ENCODE data around the gene IGSF21.

IGSF21 gene

DNA sequence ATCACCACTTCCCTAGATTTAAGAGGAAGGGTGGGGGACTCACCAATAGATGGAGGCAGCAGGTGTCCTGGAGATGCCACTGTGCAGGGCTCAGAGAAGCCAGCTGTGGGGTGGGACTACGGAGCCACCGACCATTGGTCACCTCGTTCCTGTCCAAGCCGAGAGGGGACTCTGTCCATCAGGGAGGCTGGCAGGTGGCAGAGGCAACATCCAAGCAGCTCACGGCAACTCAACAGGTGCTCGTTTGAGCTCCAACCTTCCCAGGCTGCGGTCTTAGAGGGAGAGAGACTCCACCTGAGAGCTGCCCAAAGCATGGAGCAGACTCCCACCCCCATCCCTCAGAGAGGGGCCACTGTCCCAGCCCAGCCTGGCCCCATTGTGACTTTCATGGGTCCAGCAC lies 71.4 kb downstream of the IGSF21 start:
- Histone ChIP-seq H3K27me3 (ENCODE audit: control insufficient read depth, insufficient read depth, low read length) (peaks cover 3% of the 10 kb centered on the region; the same call in 1 of the 2 replicates), H3K9me3 (ENCODE audit: control insufficient read depth, insufficient read depth, low read depth, low read length) (no peaks in the 10 kb centered on the region), H3K27ac (ENCODE audit: low read depth, low read length) (no peak overlapping the region), H3K4me1 (ENCODE audit: control insufficient read depth, insufficient read depth, low read length) (peaks cover 38% of the 10 kb centered on the region), H3K4me3 (ENCODE audit: low read depth, low read length) (no peak overlapping the region), H3K36me3 (ENCODE audit: control insufficient read depth, insufficient read depth, low read length) (no peaks in the 10 kb centered on the region), H3K9ac (ENCODE audit: low read length) (no peak overlapping the region)

DNA sequence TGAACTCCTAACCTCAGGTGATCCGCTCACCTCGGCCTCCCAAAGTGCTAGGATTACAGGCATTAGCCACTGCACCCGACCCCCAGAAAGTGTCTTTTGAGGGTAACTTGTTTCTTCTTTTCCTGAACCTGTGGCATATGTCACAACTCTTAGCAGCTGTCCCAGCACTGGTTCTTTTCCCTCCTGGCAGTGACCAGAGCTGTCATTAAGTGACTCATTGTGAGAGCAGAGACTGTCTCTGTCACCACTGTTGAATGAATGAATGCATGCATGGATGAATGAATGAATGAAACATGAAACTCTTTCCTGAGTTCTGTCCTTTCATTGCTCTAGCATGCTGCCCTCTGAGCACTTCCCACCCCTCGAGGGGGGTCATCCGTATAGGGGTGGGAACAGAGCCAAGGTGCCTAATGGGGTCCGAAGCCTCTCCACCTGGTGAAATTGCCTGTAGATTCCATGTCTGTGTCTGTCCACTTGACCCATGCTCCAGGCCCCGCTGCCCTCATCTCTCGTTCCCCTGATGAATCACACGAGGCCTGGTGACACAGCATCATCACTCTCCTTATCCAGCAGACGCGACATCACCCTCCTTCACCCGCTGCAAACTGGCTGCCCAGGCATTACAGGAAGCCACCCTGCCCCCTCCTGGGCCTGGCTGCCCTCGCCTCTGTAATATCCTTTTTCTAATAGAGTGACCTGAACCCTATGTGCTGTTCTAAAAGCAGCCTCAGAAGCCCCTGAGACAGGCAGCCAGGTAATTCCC lies 75.0 kb downstream of the IGSF21 start:
- Histone ChIP-seq H3K27ac (ENCODE audit: low read depth, low read length) (no peak overlapping the region), H3K36me3 (ENCODE audit: control insufficient read depth, insufficient read depth, low read length) (no peaks in the 10 kb centered on the region), H3K4me3 (ENCODE audit: low read depth, low read length) (no peak overlapping the region), H3K27me3 (ENCODE audit: control insufficient read depth, insufficient read depth, low read length) (peaks cover 15% of the 10 kb centered on the region), H3K9me3 (ENCODE audit: control insufficient read depth, insufficient read depth, low read depth, low read length) (no peaks in the 10 kb centered on the region), H3K4me1 (ENCODE audit: control insufficient read depth, insufficient read depth, low read length) (peaks cover 8% of the 10 kb centered on the region), H3K9ac (ENCODE audit: low read length) (no peak overlapping the region)

DNA sequence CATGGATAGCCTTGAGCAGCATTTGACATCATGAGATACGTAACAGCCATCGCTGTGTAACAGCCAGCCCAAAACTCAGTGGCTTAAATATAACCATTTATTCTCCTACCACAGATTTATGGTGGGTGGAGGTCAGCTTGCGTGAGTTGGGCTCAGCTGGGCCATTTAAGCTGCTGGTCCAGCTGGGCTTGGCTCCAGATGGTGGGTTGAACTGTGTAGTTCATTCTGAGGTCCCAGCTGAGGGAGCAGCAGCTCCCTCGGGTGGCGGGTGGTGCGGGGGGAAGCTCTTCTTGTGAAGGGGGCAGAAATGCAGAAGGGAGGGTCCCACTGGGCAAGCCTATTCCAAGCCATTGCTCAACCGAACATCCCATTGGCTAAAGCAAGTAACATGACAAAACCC lies 75.9 kb downstream of the IGSF21 start:
- Histone ChIP-seq H3K9me3 (ENCODE audit: control insufficient read depth, insufficient read depth, low read depth, low read length) (no peaks in the 10 kb centered on the region), H3K4me3 (ENCODE audit: low read depth, low read length) (no peak overlapping the region), H3K4me1 (ENCODE audit: control insufficient read depth, insufficient read depth, low read length) (no peaks in the 10 kb centered on the region; the same call in 1 of the 2 replicates), H3K27me3 (ENCODE audit: control insufficient read depth, insufficient read depth, low read length) (peaks cover 15% of the 10 kb centered on the region), H3K36me3 (ENCODE audit: control insufficient read depth, insufficient read depth, low read length) (no peaks in the 10 kb centered on the region), H3K9ac (ENCODE audit: low read length) (no peak overlapping the region), H3K27ac (ENCODE audit: low read depth, low read length) (no peak overlapping the region)

DNA sequence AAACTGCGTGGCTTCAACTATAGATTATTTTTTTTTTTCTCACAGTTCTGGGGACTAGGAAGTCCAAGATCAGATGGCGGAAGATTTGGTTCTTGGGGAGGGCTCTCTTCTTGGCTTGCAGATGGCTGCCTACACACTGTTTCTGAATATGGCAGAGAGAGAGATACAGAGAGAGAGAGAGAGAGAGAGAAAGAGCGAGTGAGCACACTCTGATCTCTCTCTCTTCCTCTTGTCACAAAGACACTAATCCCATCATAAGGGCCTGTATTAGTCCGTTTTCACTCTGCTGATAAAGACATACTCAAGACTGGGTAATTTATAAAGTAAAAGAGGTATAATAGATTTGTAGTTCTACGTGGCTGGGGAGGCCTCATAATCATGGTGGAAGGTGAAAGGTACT lies 79.5 kb downstream of the IGSF21 start:
- Histone ChIP-seq H3K27ac (ENCODE audit: low read depth, low read length) (no peak overlapping the region), H3K4me3 (ENCODE audit: low read depth, low read length) (no peak overlapping the region), H3K9ac (ENCODE audit: low read length) (no peak overlapping the region), H3K27me3 (ENCODE audit: control insufficient read depth, insufficient read depth, low read length) (peaks cover 12% of the 10 kb centered on the region), H3K36me3 (ENCODE audit: control insufficient read depth, insufficient read depth, low read length) (no peaks in the 10 kb centered on the region), H3K9me3 (ENCODE audit: control insufficient read depth, insufficient read depth, low read depth, low read length) (no peaks in the 10 kb centered on the region), H3K4me1 (ENCODE audit: control insufficient read depth, insufficient read depth, low read length) (no peaks in the 10 kb centered on the region; the same call in 1 of the 2 replicates)

DNA sequence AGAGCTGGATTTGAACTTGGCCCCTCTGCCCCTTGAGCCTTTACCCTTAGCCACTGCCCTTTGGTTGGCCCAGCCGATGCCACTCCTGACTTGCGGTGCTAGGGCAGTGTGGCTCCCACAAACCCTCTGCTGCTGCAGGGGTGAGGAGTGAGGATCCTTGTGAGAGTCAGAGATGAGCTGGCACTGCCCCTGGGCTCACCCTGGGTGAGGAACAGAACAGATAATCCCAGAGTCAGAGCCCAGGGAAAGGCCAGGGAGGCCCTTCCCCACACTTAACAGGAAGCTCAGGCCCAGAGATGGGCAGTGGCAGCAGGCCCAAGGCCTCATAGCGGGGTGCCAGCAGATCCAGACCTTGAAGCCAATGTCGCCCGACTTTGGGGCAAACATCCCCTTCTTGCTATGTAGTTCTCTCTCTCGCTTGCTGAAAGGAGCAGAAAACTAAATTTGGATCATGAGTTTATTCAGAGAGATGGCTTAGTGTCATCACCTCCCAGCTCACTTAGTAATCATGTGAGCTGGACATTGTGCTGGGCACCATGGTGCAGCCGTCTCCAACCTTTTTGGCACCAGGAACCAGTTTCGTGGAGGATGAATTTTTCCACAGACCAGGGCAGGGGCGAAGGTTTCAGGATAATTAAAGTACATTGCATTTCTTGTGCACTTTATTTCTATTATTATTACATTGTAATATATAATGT lies 81.4 kb downstream of the IGSF21 start:
- Histone ChIP-seq H3K36me3 (ENCODE audit: control insufficient read depth, insufficient read depth, low read length) (no peaks in the 10 kb centered on the region), H3K4me3 (ENCODE audit: low read depth, low read length) (no peak overlapping the region), H3K4me1 (ENCODE audit: control insufficient read depth, insufficient read depth, low read length) (peaks cover 5% of the 10 kb centered on the region; the same call in 1 of the 2 replicates), H3K27ac (ENCODE audit: low read depth, low read length) (no peak overlapping the region), H3K9me3 (ENCODE audit: control insufficient read depth, insufficient read depth, low read depth, low read length) (no peaks in the 10 kb centered on the region), H3K27me3 (ENCODE audit: control insufficient read depth, insufficient read depth, low read length) (peaks cover 12% of the 10 kb centered on the region), H3K9ac (ENCODE audit: low read length) (no peak overlapping the region)

DNA sequence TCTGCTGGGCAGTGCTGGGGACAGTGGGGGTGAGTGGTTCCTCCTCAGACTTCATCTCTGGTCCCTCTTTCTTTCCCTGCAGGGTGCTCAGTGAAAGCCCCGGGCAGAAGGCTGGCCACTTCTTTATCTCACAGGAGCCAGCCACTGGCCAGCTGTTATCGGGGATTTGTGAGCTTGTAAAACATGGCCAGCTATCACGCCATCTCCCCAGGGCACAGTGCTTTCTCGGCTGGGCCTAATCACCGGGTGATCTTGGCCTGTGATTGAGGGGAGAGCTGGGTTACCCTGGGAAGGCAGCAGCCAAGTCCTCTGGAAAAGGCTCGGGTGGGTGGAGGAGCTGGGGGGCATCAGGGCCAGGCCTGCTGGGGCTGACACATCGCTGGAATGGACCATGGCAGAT lies 83.0 kb downstream of the IGSF21 start:
- Histone ChIP-seq H3K36me3 (ENCODE audit: control insufficient read depth, insufficient read depth, low read length) (no peaks in the 10 kb centered on the region), H3K4me3 (ENCODE audit: low read depth, low read length) (no peak overlapping the region), H3K9me3 (ENCODE audit: control insufficient read depth, insufficient read depth, low read depth, low read length) (no peaks in the 10 kb centered on the region), H3K9ac (ENCODE audit: low read length) (no peak overlapping the region), H3K27ac (ENCODE audit: low read depth, low read length) (no peak overlapping the region), H3K4me1 (ENCODE audit: control insufficient read depth, insufficient read depth, low read length) (peaks cover 5% of the 10 kb centered on the region; the same call in 1 of the 2 replicates), H3K27me3 (ENCODE audit: control insufficient read depth, insufficient read depth, low read length) (peaks cover 12% of the 10 kb centered on the region; the same call in 1 of the 2 replicates)

DNA sequence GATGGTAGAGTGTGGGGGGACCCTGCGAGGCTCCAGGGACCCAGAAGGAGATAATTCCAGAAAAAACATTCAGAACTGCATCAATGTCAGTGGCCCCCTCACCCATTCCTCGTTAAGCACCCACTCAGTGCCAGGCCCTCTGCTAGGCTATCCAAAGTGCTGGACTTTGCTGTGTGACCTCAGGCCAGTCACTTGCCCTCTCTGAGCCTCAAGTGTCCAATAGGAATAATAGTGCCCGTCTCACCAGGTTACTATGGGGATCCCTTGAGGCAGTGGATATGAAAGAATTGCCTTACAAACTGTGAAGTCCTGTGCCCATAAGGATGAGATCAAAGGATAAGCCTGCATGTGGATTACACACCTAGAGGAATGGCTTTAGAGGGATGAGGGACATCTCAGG lies 83.4 kb downstream of the IGSF21 start:
- H3K4me1 ChIP-seq (ENCODE audit: control insufficient read depth, insufficient read depth, low read length): peaks cover 5% of the 10 kb centered on the region; the same call in 1 of the 2 replicates
- no peak overlapping the region for H3K4me3 ChIP-seq (ENCODE audit: low read depth, low read length)
- H3K9me3 ChIP-seq (ENCODE audit: control insufficient read depth, insufficient read depth, low read depth, low read length): no peaks in the 10 kb centered on the region
- H3K27ac ChIP-seq (ENCODE audit: low read depth, low read length): no peak overlapping the region
- H3K36me3 ChIP-seq (ENCODE audit: control insufficient read depth, insufficient read depth, low read length): no peaks in the 10 kb centered on the region
- peaks cover 17% of the 10 kb centered on the region; the same call in 1 of the 2 replicates for H3K27me3 ChIP-seq (ENCODE audit: control insufficient read depth, insufficient read depth, low read length)
- no peak overlapping the region for H3K9ac ChIP-seq (ENCODE audit: low read length)

DNA sequence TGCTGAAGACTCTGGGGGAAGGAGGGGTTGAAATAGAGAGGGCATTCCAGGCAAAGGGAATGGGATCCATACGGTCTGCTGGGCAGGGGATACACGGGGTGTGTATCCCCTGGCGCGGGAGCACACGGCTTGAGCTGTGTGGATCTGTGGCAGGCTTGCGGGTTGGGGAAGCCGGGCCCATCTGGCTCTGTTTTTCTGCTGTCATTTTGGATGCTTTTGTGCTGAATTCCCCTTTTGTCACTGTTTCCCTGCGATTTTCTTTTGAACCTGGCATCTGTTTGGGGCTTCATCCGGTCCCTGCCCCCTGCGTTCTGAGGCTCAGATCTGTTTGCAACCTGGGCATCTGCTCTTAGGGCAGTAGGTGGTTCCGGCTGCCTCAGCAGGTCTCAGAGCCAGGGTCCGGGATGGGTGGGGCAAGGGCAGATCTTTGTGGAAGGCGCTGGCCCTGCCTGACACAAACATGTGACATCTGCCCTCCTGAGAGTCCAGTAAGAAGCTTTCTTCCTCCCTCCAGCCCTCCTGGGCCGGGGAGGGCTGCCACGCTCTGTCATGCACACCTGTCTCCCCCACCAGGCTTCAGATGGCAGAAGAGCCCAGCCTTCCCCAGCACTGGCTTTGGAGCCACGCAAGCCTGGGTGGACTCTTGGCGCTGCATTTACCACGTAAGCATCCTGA lies 84.0 kb downstream of the IGSF21 start:
- no peak overlapping the region for H3K27ac ChIP-seq (ENCODE audit: low read depth, low read length)
- H3K27me3 ChIP-seq (ENCODE audit: control insufficient read depth, insufficient read depth, low read length): 0 out of 2 replicates have a peak, but pooled peaks cover 14% of the 10 kb centered on the region
- H3K9ac ChIP-seq (ENCODE audit: low read length): no peak overlapping the region
- H3K36me3 ChIP-seq (ENCODE audit: control insufficient read depth, insufficient read depth, low read length): no peaks in the 10 kb centered on the region
- H3K4me3 ChIP-seq (ENCODE audit: low read depth, low read length): no peak overlapping the region
- no peaks in the 10 kb centered on the region for H3K9me3 ChIP-seq (ENCODE audit: control insufficient read depth, insufficient read depth, low read depth, low read length)
- H3K4me1 ChIP-seq (ENCODE audit: control insufficient read depth, insufficient read depth, low read length): peaks cover 5% of the 10 kb centered on the region; the same call in 1 of the 2 replicates

DNA sequence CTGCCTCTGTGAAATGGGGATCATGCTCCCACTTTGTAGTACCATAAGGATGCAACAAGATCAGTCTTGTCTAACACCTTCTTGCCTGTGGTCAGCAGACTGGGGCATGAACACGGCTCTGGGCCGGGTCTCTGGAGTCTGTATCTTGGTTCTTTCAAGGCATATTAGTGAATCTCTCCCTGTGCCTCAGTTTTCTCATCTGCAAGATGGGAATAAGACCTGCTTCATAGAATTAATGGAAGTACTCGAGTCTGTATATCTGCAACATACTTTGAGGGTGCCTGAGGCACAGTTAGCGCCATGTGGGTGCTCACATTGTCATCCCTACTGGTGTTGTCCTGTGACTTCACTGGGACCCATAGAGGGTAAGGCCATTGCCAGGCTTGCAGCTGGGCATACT lies 84.6 kb downstream of the IGSF21 start:
- Histone ChIP-seq H3K4me3 (ENCODE audit: low read depth, low read length) (no peak overlapping the region), H3K27me3 (ENCODE audit: control insufficient read depth, insufficient read depth, low read length) (peaks cover 13% of the 10 kb centered on the region; the same call in 1 of the 2 replicates), H3K9me3 (ENCODE audit: control insufficient read depth, insufficient read depth, low read depth, low read length) (no peaks in the 10 kb centered on the region), H3K36me3 (ENCODE audit: control insufficient read depth, insufficient read depth, low read length) (no peaks in the 10 kb centered on the region), H3K4me1 (ENCODE audit: control insufficient read depth, insufficient read depth, low read length) (peaks cover 5% of the 10 kb centered on the region; the same call in 1 of the 2 replicates), H3K27ac (ENCODE audit: low read depth, low read length) (no peak overlapping the region), H3K9ac (ENCODE audit: low read length) (no peak overlapping the region)

DNA sequence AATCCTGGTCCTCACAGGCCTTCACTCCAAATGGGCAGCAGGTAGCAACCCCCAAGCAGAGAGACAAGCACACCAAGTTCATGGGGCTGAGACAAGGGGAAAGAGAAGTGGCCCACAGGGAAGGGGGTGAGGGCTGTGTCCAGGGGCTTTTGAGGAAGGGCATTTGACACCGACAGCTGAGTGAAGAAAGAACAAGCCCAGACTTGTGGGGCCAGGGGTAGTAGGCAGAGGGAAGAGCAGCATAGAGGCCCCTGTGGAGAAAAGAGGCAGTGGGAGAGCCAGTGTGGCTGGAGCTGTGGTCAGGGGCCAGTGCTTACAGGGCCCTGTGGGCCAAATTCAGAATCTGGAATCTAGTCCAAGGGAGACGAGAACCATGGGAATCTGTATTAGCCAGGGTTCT lies 85.4 kb downstream of the IGSF21 start:
- no peak overlapping the region for H3K4me3 ChIP-seq (ENCODE audit: low read depth, low read length)
- peaks cover 5% of the 10 kb centered on the region; the same call in 1 of the 2 replicates for H3K4me1 ChIP-seq (ENCODE audit: control insufficient read depth, insufficient read depth, low read length)
- H3K9ac ChIP-seq (ENCODE audit: low read length): no peak overlapping the region
- no peaks in the 10 kb centered on the region for H3K9me3 ChIP-seq (ENCODE audit: control insufficient read depth, insufficient read depth, low read depth, low read length)
- H3K27ac ChIP-seq (ENCODE audit: low read depth, low read length): no peak overlapping the region
- no peaks in the 10 kb centered on the region for H3K36me3 ChIP-seq (ENCODE audit: control insufficient read depth, insufficient read depth, low read length)
- peaks cover 13% of the 10 kb centered on the region; the same call in 1 of the 2 replicates for H3K27me3 ChIP-seq (ENCODE audit: control insufficient read depth, insufficient read depth, low read length)
